ENCODE measurements around the gene CEMP1. TPM values are rescaled to one million over a fixed set of nuclear protein-coding genes. Genes with fewer than 3 reads are reported as not detected.

CEMP1 gene
- total RNA-seq, 1 donor from 2014 or later = not detected

DNA sequence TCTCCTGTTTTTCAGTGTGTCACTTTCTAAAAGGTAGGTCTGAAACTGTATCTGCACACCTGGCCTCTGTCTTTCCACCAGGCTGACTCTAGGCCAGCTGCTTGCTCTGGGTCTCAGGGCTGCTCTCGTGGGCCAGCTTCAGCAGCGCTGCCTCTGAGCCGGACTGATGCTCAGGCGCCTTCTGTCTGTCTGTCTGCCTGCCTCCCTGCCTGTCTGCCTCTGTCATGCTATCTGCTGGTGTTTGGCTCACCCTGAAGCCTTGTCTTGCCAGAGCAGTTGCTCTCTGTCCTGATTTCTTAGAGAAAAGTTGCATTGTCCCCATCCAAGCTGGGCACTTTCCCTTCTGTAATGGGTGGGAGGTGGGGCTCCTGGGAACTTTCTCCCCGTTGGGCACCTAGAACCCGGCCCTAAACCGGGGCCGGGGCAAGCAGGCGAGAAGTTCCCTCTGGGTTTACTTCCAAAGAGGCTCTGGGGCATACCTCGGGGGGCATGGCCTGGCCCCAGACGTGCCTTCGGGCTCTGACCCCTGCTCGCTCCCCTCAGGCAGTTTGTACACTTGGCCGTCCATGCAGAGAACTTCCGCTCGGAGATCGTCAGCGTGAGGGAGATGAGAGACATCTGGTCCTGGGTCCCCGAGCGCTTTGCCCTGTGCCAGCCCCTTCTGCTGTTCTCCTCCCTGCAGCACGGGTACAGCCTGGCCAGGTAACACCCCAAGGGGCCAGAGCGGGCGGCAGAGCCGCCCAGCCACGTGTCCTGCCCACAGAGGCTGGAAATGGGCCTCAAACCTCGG, 33.3 kb downstream of the CEMP1 start:
- no peak for DNase-seq
- intact Hi-C loops (cut with micrococcal nuclease) = no loop called here
- no peaks in the 10 kb centered on the region for H3K27me3 ChIP-seq (ENCODE audit: low read depth)
- H3K4me1 ChIP-seq = peaks cover 56% of the 10 kb centered on the region
- peak overlapping the region; percentile 84 for H3K27ac ChIP-seq (replicated peaks)
- H3K9me3 ChIP-seq (replicated peaks) = no peaks in the 10 kb centered on the region
- H3K4me3 ChIP-seq = peak overlapping the region; percentile 30
- TF ChIP-seq, protein P1, sequence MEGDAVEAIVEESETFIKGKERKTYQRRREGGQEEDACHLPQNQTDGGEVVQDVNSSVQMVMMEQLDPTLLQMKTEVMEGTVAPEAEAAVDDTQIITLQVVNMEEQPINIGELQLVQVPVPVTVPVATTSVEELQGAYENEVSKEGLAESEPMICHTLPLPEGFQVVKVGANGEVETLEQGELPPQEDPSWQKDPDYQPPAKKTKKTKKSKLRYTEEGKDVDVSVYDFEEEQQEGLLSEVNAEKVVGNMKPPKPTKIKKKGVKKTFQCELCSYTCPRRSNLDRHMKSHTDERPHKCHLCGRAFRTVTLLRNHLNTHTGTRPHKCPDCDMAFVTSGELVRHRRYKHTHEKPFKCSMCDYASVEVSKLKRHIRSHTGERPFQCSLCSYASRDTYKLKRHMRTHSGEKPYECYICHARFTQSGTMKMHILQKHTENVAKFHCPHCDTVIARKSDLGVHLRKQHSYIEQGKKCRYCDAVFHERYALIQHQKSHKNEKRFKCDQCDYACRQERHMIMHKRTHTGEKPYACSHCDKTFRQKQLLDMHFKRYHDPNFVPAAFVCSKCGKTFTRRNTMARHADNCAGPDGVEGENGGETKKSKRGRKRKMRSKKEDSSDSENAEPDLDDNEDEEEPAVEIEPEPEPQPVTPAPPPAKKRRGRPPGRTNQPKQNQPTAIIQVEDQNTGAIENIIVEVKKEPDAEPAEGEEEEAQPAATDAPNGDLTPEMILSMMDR (IDR thresholded peaks at IDR 0.05; ENCODE audit: borderline replicate concordance) = no peak
- peaks cover 7% of the 10 kb centered on the region for H3K36me3 ChIP-seq

DNA sequence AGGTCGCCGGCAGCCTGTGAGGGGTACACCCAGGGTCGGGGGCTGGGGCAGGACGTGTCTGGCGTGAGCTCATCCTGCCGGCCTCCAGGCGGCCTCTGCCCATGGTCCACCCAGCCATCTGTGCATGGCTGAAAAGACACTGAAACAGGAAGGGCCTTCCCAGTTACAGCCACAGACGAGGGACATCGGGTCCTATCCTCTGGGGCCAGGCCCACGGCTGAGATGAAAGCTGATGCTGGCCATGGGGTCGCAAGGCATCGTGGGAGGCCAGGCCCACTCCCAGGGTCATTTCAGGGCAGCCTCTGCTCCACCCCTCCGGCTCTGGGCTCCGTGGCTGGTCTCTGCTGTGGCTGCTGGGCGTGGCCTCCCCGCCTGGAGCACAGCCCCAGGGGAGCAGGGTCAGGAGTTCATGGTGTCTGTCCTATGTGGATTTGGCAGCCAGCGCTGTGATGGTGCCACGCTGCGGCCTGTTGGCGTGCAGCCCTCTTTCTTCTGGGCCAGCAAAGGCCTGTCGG, 34.0 kb downstream of the CEMP1 start:
- intact Hi-C loops (cut with micrococcal nuclease) = no loop called here
- H3K4me3 ChIP-seq = peak overlapping the region; percentile 30
- H3K27ac ChIP-seq (replicated peaks) = peak overlapping the region; percentile 84

DNA sequence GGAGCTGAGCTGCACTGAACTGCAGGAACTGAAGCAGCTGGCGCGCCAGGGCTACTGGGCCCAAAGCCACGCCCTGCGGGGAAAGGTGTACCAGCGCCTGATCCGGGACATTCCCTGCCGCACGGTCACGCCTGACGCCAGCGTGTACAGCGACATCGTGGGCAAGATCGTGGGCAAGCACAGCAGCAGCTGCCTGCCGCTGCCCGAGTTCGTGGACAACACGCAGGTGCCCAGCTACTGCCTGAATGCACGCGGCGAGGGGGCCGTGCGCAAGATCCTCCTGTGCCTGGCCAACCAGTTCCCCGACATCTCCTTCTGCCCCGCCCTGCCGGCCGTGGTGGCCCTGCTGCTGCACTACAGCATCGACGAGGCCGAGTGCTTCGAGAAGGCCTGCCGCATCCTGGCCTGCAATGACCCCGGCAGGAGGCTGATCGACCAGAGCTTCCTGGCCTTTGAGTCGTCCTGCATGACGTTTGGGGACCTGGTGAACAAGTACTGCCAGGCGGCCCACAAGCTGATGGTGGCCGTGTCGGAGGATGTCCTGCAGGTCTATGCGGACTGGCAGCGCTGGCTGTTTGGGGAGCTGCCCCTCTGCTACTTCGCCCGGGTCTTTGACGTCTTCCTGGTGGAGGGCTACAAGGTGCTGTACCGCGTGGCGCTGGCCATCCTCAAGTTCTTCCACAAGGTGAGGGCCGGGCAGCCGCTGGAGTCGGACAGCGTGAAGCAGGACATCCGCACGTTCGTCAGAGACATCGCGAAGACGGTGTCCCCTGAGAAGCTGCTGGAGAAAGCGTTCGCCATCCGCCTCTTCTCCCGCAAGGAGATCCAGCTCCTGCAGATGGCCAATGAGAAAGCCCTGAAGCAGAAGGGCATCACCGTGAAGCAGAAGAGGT, 34.7 kb downstream of the CEMP1 start:
- Histone ChIP-seq H3K36me3 (peaks cover 7% of the 10 kb centered on the region), H3K4me3 (peak overlapping the region; percentile 30), H3K27ac (replicated peaks) (peak overlapping the region; percentile 84), H3K4me1 (peaks cover 41% of the 10 kb centered on the region), H3K27me3 (ENCODE audit: low read depth) (no peaks in the 10 kb centered on the region), H3K9me3 (replicated peaks) (no peaks in the 10 kb centered on the region)
- intact Hi-C loops (cut with micrococcal nuclease) = no loop called here
- no peak for DNase-seq
- TF ChIP-seq, protein P1 (IDR thresholded peaks at IDR 0.05; ENCODE audit: borderline replicate concordance) = no peak

More for the DNA sequence above, 34.0 kb downstream of the CEMP1 start:
- TF ChIP-seq, protein P1 (IDR thresholded peaks at IDR 0.05; ENCODE audit: borderline replicate concordance) = no peak
- no peaks in the 10 kb centered on the region for H3K9me3 ChIP-seq (replicated peaks)
- peak; percentile 86 for DNase-seq
- peaks cover 7% of the 10 kb centered on the region for H3K36me3 ChIP-seq
- H3K27me3 ChIP-seq (ENCODE audit: low read depth) = no peaks in the 10 kb centered on the region
- peaks cover 48% of the 10 kb centered on the region for H3K4me1 ChIP-seq

DNA sequence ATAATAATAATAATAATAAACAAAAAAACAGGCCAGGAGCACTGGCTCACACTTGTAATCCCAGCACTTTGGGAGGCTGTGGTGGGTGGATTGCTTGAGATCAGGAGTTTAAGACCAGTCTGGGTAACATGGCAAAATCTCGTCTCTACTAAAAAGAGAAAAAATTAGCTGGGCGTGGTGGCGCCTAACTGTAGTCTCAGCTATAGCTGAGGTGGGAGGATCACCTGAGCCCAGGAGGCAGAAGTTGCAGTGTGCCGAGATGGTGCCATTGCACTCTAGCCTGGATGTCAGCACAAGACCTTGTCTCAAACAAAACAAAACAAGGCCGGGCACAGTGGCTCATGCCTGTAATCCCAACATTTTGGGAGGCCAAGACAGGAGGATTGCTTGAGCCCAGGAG, 36.2 kb downstream of the CEMP1 start:
- Histone ChIP-seq H3K36me3 (peaks cover 10% of the 10 kb centered on the region), H3K9me3 (replicated peaks) (no peaks in the 10 kb centered on the region), H3K27ac (replicated peaks) (no peak overlapping the region), H3K27me3 (ENCODE audit: low read depth) (no peaks in the 10 kb centered on the region), H3K4me3 (no peak overlapping the region), H3K4me1 (peaks cover 35% of the 10 kb centered on the region)
- DNase-seq = no peak
- TF ChIP-seq, protein P1 (IDR thresholded peaks at IDR 0.05; ENCODE audit: borderline replicate concordance) = no peak
- intact Hi-C loops (cut with micrococcal nuclease) = no loop called here

DNA sequence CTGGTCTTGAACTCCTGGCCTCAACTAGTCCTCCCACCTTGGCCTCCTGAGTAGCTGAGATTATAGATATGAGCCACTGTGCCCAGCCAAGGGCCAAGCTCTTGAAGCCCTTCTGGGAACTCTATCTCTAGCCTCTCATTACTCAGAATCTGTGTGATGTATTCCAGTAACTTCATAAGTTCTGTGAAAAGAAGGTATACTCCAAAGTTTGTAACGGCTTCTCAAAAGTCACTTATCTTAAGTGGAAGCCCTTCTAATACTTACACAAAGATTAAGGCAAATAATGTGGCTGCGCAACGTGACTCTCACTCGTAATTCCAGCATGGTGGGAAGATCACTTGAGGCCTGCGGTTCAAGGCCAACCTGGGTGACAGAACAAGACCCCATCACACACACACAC, 36.6 kb downstream of the CEMP1 start:
- H3K4me1 ChIP-seq = peaks cover 31% of the 10 kb centered on the region
- intact Hi-C loops (cut with micrococcal nuclease) = no loop called here
- TF ChIP-seq, protein P1 (IDR thresholded peaks at IDR 0.05; ENCODE audit: borderline replicate concordance) = no peak
- no peak overlapping the region for H3K4me3 ChIP-seq
- no peaks in the 10 kb centered on the region for H3K27me3 ChIP-seq (ENCODE audit: low read depth)
- peaks cover 10% of the 10 kb centered on the region for H3K36me3 ChIP-seq
- H3K9me3 ChIP-seq (replicated peaks) = no peaks in the 10 kb centered on the region
- no peak for DNase-seq
- no peak overlapping the region for H3K27ac ChIP-seq (replicated peaks)

Measured in left ventricle myocardium inferior (tissue), 1 donor.